ENCODE results near the gene VPS41.

The VPS41 gene

GRCh38 chr7:38813768-38814167 lies 95.2 kb downstream of the VPS41 start:
- H3K27ac ChIP-seq, result no peak overlapping the region
- TF ChIP-seq CTCF (conservative IDR thresholded peaks at IDR 0.05), result no peak

- TF ChIP-seq CTCF (conservative IDR thresholded peaks at IDR 0.05), result no peak
- no peak overlapping the region for H3K27ac ChIP-seq
Observed at GRCh38 chr7:38806912-38807311, 102.1 kb downstream of the VPS41 start.

- TF ChIP-seq CTCF (conservative IDR thresholded peaks at IDR 0.05), result no peak
- H3K27ac ChIP-seq, result no peak overlapping the region
Observed at GRCh38 chr7:38801786-38802185, 107.2 kb downstream of the VPS41 start.

- no peak for TF ChIP-seq CTCF (conservative IDR thresholded peaks at IDR 0.05)
- no peak overlapping the region for H3K27ac ChIP-seq
Observed at GRCh38 chr7:38798552-38799267, 110.3 kb downstream of the VPS41 start.

GRCh38 chr7:38796626-38797501 lies 112.1 kb downstream of the VPS41 start:
- H3K27ac ChIP-seq, result no peak overlapping the region
- peak; percentile 80 for TF ChIP-seq CTCF (conservative IDR thresholded peaks at IDR 0.05)

GRCh38 chr7:38795593-38795992 lies 113.4 kb downstream of the VPS41 start:
- no peak overlapping the region for H3K27ac ChIP-seq
- TF ChIP-seq CTCF (conservative IDR thresholded peaks at IDR 0.05), result no peak

GRCh38 chr7:38781991-38782390 lies 127.0 kb downstream of the VPS41 start:
- no peak for TF ChIP-seq CTCF (conservative IDR thresholded peaks at IDR 0.05)
- H3K27ac ChIP-seq, result no peak overlapping the region
